Activated CD4-positive, alpha-beta T cell treated with anti-CD3 and anti-CD28 coated beads for 48 hours (primary cell): ENCODE results near the gene LECT2.

ENCODE experiments used
- DNase-seq: peaks from one replicate; pipeline ENCODE4 v3.0.0-alpha.2; 2020

The LECT2 gene

DNA sequence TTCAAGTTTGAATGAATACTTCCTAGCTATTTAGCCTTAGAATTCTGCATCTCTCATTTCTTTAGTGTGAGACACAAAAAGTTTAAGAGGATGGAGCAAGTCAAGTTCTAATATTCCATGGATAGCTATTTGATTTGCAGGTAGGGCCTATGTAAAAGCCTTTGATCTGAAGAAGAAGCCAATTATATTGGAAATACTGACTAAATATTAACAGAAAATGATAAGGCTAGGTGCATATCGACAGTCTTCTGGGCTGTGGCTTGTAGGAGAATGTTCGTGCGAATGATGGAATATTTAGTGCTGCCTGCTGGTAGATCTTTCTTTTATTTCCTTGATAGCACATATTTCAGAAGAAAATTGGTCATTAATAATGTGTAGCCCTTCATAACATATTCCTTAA, at the start of gene LECT2:
TSS of gene LECT2 (minus strand) at position 85 of the 400 bp plus-strand sequence. CDS start 150 bp downstream, outside the sequence.
- no peak for DNase-seq

DNA sequence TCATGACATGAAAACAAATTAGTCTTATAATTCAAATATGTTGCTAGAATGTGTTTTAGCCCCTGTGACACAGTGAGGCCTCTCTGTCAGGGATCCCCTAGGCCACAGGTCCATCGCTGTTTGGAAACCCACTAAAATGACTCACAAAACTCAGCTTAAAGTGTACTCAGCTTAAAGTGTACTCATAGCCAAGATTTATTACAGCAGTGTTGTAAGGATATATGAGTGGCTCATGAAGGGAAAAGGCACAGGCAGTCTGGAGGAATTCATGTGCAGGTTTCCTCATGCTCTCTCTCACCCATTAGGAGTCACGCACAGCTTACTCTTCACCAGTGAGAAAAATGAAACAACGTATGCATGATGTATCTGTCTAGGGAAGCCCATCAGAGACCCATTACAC, 49.7 kb upstream of the LECT2 start:
- no peak for DNase-seq

DNA sequence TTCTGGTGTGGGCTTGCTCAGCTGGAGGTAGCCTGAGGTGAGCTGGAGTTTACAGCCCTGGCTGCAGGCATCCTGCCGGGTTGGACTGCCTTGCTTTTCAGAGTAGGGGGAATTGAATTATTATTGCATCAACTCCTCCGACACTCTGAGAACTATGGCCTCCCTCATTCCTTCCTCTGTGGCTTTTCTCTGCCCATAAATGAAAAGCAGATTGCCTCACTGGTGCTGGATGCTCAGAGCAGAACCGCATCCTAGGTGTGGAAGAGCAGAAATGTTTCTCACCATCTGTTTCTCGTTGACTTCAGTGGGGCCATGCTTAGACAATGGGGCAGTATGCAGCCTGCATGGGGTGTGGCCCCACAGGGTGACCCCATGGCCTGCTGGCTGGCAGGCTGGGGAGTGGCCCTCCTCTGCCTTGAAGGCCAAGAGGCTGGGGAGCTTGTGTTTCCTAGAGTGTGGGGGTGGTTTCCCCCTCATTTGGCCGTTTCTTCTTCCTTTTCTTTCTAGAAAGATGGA, 46.7 kb upstream of the LECT2 start:
- no peak for DNase-seq

DNA sequence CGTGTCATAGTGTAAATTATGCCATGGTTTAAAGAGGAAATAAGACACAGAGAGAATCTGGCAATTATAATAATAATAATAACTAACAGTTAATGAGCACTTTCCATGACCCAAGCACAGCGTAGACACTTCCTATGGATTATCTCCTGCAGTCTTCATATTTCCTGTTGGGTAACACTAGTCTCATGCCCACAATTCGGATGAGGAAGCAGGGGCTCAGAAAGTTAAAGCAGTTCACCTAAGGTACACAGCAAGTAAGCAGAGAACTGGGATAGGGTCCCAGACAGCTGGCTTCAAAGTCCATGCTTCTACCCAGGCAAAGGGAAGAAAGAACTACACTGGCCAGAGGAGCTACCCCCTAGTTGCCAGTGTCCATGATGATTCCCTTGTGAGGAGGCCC, 46.1 kb upstream of the LECT2 start:
- no peak for DNase-seq

DNA sequence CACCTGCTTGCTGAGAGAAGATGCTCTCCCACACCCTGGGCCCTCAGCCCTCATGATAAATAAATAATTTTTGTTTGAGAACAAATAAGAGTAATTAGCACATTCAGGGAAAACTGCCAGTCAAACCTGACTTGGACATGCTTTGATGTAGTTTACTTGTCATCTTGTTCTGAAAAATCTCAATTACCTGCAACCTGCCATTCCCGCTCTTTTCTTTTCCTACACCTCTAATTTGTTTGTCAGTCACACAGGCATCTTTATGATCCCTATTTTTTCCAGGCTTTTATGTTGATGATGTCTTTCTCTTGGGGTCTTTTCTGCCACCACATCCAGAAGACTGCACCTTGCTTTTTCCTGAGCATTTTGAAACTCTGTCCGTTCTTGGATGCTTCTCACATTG, 45.4 kb upstream of the LECT2 start:
- no peak for DNase-seq

DNA sequence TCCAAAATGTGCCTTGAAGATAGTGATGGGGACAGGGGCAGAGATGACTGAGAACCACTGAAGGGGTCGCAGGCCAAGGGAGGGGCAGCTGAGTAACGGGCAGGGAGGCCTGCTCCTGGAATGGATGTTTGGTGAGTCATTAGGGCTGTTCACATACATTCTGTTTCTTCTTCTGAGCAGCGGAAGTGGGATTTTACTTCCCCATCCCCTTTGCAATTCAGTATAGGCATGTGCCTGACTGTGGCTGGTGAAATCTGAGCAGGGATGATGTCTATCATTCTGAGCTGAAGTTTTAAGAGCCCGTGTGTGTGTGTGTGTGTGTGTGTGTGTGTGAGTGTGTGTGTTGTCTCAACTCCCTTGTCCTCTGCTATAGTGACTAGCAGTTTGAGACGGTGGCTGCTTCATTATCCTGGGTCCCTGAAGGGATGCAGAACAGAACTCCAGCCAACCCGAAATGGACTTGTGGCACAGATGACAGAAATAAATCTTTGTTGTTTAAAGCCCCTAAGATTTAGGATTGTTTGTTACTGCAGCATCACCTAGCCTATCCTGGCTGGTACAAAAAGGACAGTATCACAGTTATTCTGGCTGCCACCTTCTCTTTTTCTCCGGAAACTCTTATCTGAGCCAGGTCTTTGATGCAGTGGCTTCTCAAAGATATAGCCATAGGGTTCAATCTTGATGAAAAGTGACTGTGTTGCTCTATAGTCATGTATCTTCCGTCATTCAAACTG, 44.8 kb upstream of the LECT2 start:
- DNase-seq, result no peak

DNA sequence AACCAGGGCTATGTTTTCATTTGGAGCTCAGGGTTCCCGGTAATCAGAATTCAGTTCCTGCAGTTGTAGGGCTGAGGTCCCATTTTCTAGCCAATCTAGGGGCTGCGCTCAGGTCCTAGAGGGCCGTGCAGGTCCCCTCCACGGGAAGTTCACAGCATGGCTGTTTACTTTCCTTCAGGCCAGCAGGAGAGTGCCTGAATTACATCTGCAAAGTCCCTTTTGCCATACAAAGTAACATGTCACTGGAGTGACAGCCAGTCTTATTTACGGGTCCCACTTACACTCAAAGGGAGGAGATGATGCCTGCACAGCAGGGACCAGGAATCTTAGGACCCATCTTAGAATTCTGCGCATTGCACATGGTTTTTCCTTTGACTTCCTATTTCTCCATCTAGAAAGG, 44.1 kb upstream of the LECT2 start:
- no peak for DNase-seq

DNA sequence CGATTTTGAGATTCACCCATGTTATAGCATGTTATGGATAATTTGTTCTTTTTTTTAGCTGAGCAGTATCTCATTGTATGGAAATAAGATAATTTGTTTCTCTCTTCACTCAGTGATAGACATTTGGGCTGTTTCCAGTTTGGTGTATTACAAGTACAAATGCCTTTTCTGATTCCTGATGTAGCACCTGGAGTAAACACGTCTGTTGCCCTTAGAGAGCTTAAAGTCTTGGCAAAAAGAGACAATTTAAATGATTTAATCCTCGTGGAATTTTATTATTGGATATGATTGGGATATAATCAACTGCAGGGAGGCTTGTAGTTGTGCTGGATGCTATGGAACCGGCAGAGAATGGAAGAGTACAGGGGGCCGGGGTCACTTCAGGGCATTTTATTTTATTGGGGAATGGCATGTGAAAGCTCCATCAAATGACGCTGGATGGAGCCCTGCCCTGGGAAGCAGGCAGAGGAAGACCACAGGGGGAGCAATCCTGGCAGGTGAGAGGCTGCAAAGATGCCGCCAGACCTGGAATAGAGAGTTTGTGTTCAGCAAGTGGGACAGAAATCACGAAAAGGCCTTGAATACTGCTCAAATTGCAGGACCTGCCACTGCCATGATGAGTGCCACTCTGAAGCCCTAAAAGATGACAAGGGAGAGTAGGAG, 43.0 kb upstream of the LECT2 start:
- no peak for DNase-seq

DNA sequence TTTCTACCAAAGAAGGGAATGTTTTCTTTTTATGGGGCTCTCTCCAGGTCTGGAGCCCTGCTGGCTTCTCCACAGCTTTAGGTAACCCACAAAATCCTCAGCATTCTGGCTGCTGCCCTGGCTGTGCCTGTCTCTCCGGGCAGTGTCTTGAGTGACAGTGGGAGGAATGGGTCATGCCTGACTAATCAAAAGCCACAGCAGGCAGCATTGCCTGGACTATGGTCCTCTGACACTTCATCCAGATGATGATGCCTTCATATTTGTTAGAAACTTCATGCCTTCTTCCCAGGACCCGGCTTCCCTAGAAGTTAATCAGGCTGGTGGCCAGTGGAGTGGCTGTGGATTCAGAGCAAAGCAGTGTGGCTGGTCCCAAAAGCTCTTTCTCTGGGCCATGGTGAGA, 41.8 kb upstream of the LECT2 start:
- no peak for DNase-seq

DNA sequence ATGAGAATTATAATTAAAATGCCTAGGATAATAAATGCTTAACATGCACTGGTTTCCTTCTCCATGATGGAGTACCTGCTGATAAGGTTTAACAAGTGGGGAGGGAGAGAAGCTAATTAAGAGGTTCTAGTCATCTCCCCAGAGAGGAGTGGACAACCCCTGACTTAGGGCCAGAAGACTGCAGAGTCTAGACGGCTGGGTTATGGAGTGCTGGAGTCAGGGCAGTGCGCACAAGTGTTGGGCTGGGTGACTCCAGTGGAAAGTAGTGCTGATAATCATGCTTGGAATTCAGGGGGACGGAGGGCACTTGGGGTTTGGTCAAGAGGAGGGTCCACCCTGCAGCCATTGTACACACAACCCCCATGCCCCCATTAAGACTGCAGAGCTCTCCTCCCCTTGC, 41.2 kb upstream of the LECT2 start:
- no peak for DNase-seq

DNA sequence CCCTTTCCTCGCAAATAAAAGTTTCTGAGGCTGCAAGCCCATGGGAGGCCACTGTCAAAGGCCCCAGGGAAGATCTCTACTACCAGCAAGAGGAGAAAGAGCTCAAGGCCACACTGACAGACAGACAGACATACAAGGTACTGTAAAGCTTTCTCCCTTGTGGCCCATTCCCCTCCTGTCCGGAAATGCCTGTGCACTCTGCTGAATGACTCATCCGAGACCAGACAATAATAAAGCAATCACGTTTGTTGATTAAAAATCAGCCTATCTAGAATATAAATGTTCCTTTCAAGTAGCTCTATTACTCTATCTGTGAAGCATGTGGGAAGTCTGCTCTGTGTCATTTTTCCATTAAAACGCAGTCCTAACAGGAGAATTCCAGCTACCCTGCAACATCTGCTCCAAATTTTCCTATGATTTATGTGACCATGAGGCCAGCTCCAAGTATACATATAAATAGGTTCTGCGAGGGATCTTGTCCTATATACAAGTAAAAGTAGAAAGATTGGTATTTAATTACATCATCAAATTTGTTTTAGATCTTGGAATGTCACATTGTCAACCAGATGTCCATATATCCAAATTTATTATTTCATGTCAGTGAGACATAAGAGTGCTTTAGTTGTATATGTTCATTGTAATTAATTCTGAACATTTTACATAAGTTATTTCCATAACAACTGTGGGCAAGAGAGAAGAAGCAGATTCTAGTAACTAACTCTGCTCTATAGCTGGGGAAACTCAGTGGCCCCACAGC, 39.3 kb upstream of the LECT2 start:
- no peak for DNase-seq

DNA sequence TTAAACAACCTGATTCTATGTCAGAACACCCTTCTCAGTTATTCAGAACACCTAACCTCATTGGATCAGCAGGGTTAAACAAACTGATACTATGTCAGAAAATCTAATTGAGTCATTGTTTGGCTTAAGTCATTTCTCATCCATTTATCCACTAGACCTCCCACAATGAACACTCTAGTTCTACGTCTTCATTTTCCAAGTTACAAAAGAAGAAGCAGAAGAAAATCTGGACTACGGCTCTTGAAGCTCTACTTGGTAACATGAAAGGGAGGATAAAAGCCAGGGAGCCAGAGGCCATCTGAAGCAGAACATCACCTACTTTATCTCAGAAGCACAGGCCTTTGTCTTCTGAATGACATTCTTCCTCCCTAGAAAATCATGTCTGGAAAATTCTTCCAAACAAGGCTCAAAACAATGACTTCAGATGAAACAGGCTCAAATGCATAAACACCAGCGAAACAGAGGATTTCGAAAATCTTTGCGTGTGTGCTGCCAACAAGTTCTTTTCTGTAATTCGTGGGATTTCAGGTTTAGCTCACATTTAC, 38.6 kb upstream of the LECT2 start:
- no peak for DNase-seq

DNA sequence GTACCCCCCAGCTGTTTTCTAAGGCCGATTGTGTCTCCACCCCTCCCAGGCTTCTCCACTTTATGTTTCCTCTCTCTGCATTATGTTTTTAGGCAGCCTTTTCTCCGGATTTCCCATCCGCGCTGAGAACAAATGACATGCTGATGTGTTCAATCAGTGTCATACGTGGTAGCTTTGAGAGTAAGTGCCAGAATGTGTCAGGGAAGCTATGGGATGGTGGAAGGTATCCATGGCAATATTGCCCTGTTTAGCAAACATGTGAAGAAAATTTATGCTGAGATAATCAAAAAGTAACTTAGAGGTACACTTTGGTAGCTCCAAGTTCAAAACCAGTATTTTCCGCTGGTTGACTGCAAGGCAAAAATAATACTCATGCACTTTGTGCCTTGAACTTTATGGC, 36.6 kb upstream of the LECT2 start:
- DNase-seq, result no peak

DNA sequence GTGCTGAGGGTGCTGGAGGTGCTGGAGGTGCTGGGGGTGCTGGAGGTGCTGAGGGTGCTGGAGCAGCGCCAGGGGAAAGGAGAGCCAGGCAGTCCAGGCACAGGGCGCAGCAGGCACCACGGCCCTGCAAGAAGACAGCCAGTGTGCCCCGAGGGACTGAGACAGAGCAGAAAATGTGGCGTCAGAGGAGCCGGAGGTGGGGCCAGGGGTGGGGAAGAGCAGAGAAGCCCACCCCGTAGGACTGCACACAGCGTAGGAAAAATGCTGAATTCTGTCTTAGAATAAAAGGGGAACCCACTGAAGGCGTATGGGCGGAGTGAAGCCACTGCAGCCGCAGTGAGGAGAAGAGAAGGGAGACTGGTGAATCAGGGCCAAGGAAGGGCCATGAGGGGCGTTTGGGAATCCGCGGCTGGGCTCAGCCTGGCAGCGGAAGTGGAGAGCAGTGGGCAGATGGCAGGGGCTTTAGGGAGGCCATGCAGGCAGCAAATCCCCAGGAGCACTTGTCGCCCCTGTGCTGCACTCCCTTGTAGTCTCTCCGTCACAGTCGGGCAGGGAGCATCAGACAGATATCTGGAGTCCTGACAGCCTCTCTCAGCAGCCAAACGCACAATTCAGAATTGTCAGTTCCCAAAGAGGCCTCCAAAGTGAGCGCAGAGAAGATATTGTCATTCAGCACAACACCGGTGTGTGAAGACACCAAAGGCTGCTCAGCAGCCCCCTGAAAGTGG, 35.9 kb upstream of the LECT2 start:
- no peak for DNase-seq

DNA sequence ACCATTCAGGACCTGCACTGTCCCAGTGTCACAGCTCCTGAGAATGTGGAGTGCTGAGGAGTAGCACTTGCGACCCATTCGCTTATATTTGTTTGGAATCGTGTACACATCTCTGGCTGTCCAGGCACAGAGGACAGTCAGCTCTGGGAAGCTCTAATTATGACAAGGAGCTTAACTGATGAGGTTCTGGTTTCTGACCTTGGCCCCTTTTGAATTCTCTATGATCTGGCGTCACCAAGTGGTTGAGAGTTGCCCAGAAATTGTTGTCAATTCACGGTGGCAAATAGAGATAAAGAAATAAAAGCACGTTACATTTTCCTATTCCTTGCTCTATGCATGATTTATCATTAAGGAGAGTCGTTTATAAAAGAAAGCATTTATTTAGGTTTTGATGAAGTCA, 34.9 kb upstream of the LECT2 start:
- DNase-seq, result no peak

DNA sequence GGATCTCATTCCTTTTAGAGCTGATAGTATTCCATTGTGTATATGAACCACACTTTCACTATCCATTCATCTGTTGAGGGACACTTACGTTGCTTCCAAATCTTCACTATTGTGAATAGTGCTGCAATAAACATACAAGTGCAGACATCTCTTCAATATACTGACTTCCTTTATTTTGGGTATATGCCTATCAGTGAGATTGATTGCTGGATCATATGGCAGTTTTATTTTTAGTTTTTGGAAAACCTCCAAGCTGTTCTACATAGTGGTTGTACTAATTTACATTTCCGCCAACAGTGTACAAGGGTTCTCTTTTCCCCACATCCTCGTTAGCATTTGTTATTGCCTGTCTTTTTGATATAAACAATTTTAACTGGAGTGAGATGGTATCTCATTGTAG, 33.8 kb upstream of the LECT2 start:
- no peak for DNase-seq

DNA sequence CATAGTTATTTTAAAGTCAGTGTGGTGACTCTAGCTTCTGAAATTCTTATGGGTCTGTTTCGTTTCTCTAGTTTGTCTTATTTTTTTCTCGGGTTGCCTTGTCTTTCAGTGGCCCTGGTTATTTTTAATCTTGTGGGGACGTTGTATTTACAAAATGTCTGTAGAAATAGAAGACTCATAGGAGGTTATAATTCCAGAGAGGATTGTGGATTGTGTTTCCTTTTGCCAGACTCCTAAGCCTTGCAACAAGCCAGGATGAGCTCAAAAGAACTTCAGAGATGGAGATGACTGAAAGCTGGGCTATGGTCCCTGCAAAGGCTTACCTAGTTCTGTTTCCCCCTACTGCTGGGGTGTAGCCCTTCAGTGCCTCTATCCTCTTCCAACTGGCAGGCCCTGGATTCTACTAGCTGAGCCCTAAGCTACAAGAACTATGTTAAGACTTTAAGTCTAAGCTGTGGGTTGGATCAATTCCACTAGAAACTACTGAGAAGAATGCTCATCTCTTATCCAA, 32.2 kb upstream of the LECT2 start:
- no peak for DNase-seq

DNA sequence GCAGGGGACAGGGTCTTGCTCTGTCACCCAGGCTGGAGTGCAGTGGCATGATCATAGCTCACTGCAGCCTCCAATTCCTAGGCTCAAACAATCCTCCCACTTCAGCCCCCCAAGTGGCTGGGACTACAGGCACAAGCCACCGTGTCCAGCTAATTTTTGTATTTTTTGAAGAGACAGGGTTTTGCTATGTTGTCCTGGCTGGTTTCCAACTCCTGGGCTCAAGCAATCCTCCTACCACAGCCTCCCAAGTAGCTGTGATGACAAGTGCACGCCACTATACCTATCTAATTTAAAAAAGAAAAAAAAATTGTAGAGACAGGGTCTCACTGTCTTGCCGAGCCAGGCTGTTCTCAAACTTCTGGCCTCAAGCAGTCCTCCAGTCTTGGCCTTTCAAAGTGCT, 31.6 kb upstream of the LECT2 start:
- no peak for DNase-seq

DNA sequence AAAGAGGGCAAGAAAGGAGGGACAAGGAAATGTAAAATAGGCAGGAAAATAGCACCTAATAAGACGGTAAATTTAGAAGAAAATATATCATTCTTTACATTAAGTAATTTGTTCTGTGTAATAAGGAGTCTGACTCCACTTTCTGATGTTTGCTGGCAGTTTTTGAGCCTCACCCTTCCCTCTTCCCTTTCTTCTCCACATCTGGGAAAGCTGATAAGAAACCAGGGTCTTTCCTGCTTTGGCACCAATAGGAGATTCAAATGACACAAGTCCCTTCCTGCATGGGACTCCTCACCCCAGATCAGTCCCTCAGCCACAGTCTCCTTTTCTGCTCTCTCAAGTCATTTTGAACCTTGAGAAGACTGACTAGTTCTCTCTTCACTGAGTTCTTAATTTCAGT, 31.2 kb upstream of the LECT2 start:
- no peak for DNase-seq

DNA sequence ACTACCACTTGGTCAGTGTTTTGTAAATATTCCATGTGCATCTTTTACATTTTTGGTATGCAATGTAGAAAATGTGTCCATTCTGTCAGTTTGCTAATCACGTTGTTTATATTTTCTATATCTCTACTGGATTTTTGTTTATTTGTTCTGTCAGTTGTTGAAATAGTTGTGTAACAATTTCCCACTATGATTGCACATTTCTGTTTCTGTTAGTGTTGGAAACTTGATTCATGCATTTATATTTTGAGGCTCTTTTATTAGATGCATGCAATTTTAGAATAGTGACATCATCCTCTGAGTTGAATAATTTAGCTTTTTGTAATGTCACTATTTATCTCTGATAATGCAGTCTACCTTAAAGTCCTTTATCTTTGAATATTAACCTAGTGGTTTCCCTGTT, 25.8 kb upstream of the LECT2 start:
- no peak for DNase-seq

DNA sequence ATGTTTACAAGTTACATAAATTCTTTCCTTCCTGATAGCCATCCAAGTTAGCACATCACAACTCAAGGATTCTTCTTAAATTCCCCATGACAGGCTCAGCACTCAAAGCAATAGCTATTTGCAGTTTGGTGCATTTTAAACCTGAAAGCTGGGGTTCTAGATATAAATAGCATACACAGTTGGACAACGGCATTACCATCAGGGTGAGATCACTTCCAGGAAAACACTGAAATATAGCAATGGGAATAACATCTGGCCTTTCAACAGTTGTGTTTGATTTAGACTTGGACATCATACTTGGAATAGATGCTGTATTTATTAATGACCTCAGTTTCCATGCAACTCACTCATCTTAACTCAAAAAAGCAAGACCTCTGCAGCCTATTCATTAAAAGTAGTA, 24.7 kb upstream of the LECT2 start:
- no peak for DNase-seq

DNA sequence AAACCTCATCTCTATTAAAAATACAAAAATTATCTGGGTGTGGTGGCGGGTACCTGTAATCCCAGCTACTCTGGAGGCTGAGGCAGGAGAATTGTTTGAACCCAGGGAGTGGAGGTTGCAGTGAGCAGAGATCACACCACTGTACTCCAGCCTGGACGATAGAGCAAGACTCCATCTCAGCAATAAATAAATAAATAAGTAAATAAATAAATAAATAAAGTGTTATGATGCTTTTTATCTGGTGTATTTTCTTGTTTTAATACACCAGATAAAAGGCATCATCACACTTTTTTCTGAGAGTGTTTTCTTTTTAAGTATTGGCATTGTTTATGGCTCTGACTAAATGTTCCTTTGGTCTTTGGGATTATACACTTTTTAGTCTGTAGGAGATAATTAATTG, 24.2 kb upstream of the LECT2 start:
- no peak for DNase-seq

DNA sequence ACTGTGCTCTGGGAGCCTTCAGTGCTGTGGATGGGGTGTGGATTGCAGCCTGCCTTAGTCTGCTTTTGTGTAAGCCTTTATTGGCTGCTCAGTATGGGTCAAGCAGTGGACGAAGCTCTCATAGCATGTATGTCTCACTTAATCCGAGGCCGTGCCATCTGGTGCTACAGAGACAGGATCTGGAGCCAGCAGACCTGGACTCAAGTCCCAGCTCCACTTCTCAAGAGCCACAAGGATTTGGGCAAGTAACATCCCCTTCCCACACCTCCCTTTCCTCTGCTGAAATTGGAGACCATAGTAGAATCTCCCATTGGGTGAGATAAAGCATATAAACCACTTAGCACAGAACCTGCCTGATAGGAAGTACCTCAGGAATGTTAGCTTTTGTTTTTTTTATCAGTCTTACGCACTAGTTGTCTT, 23.4 kb upstream of the LECT2 start:
- DNase-seq, result no peak
